ENCODE measurements around the gene PLAA. TPM values are rescaled to one million over a fixed set of nuclear protein-coding genes. Genes with fewer than 3 reads are reported as not detected.

The PLAA gene
- total RNA-seq, 1 experiment from 2014 or later, result 28.1 TPM

- intact Hi-C loops (cut with micrococcal nuclease; ENCODE audit: unreplicated experiment), result no loop called here
- Mint-ChIP-seq H3K27ac (ENCODE audit: unreplicated experiment) (peak within 1 kb of the TSS; percentile 100), H3K4me3 (ENCODE audit: low read depth, unreplicated experiment) (peak within 1 kb of the TSS; percentile 100), H3K9me3 (ENCODE audit: low read depth, unreplicated experiment) (peaks cover 2% of the 10 kb centered on the region), H3K4me1 (ENCODE audit: low read depth, unreplicated experiment) (peaks cover 10% of the 10 kb centered on the region), H3K36me3 (ENCODE audit: insufficient read depth, unreplicated experiment) (peaks cover 27% of the 10 kb centered on the region), H3K27me3 (ENCODE audit: unreplicated experiment) (no peaks in the 10 kb centered on the region)
- TF ChIP-seq CTCF (IDR thresholded peaks at IDR 0.05; ENCODE audit: unreplicated experiment), result peak; percentile 27
- CTCF ChIA-PET, result no interaction called here
- no TSS peak for BruUV-seq (replicated peaks)
- peak; percentile 88 for DNase-seq
Measured at GRCh38 chr9:26892251-26893029, 54.6 kb downstream of the PLAA start, which contains the start of gene CAAP1. TSS of gene CAAP1 (minus strand) at chr9:26892802. CDS start at chr9:26892715, 87 bp downstream.

DNA sequence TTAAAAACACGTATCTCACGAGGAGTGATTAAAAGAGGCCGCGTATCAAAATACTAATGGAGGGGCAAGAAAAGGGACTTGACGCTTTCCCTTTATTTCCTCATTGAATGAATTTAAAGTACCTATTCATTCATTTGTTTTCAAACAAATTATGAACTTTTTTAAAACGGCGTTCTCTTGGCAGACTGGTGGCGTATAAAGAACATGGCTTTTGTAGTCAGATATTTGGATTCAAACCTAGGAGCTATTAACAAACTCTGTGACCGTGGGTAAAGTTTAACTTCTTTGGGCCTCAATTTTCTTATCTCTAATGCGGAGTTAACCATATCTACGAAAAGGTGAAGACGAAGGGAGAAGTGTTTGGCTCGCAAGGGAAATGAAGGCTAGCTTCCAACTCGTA is 55.3 kb downstream of the PLAA start:
- TF ChIP-seq CTCF (IDR thresholded peaks at IDR 0.05; ENCODE audit: unreplicated experiment), result no peak
- peaks cover 27% of the 10 kb centered on the region for H3K36me3 Mint-ChIP-seq (ENCODE audit: insufficient read depth, unreplicated experiment)
- peaks cover 10% of the 10 kb centered on the region for H3K4me1 Mint-ChIP-seq (ENCODE audit: low read depth, unreplicated experiment)
- CTCF ChIA-PET, result interaction anchor here (0.6 kb wide), 1 partner anchor 315 kb away, joined by 3 read pairs; no protein-coding TSS in a partner anchor
- peaks cover 2% of the 10 kb centered on the region for H3K9me3 Mint-ChIP-seq (ENCODE audit: low read depth, unreplicated experiment)
- H3K27me3 Mint-ChIP-seq (ENCODE audit: unreplicated experiment), result no peaks in the 10 kb centered on the region
- peak overlapping the region; percentile 100 for H3K4me3 Mint-ChIP-seq (ENCODE audit: low read depth, unreplicated experiment)
- H3K27ac Mint-ChIP-seq (ENCODE audit: unreplicated experiment), result peak overlapping the region; percentile 100
- intact Hi-C loops (cut with micrococcal nuclease; ENCODE audit: unreplicated experiment), result no loop called here
- BruUV-seq (replicated peaks), result TSS peak; percentile 62
- no peak for DNase-seq

GRCh38 chr9:26888271-26888670 is 58.8 kb downstream of the PLAA start:
- CTCF ChIA-PET, result no interaction called here
- intact Hi-C loops (cut with micrococcal nuclease; ENCODE audit: unreplicated experiment), result no loop called here
- H3K9me3 Mint-ChIP-seq (ENCODE audit: low read depth, unreplicated experiment), result no peaks in the 10 kb centered on the region
- H3K4me3 Mint-ChIP-seq (ENCODE audit: low read depth, unreplicated experiment), result no peak overlapping the region
- TF ChIP-seq CTCF (IDR thresholded peaks at IDR 0.05; ENCODE audit: unreplicated experiment), result no peak
- H3K4me1 Mint-ChIP-seq (ENCODE audit: low read depth, unreplicated experiment), result peaks cover 10% of the 10 kb centered on the region
- peaks cover 27% of the 10 kb centered on the region for H3K36me3 Mint-ChIP-seq (ENCODE audit: insufficient read depth, unreplicated experiment)
- no TSS peak for BruUV-seq (replicated peaks)
- no peak overlapping the region for H3K27ac Mint-ChIP-seq (ENCODE audit: unreplicated experiment)
- DNase-seq, result no peak
- no peaks in the 10 kb centered on the region for H3K27me3 Mint-ChIP-seq (ENCODE audit: unreplicated experiment)

GRCh38 chr9:26882154-26882553 is 64.9 kb downstream of the PLAA start:
- Mint-ChIP-seq H3K27me3 (ENCODE audit: unreplicated experiment) (no peaks in the 10 kb centered on the region), H3K27ac (ENCODE audit: unreplicated experiment) (no peak overlapping the region), H3K36me3 (ENCODE audit: insufficient read depth, unreplicated experiment) (peaks cover 3% of the 10 kb centered on the region), H3K9me3 (ENCODE audit: low read depth, unreplicated experiment) (no peaks in the 10 kb centered on the region), H3K4me3 (ENCODE audit: low read depth, unreplicated experiment) (no peak overlapping the region), H3K4me1 (ENCODE audit: low read depth, unreplicated experiment) (no peaks in the 10 kb centered on the region)
- TF ChIP-seq CTCF (IDR thresholded peaks at IDR 0.05; ENCODE audit: unreplicated experiment), result no peak
- CTCF ChIA-PET, result no interaction called here
- no TSS peak for BruUV-seq (replicated peaks)
- intact Hi-C loops (cut with micrococcal nuclease; ENCODE audit: unreplicated experiment), result no loop called here
- no peak for DNase-seq

All from Calu3 (cell line).